Fibroblast of skin of abdomen (primary cell): ENCODE data around the gene HSPB2.
A peak's percentile ranks its signal among the peaks of the same experiment; 100 is the strongest.
"Not testable (repeated sequence)": the region's sequence is repeated elsewhere in the genome, so short reads cannot be mapped to it uniquely, and the experiment has no call there.

Source experiments
- DNase-seq: peaks from one replicate; pipeline ENCODE4 v3.0.0-alpha.2; 2013

The HSPB2 gene

GRCh38 chr11:111913997-111914396 is 1.5 kb downstream of the HSPB2 start:
- peak; percentile 71 for DNase-seq

GRCh38 chr11:111916768-111917167 is 4.2 kb downstream of the HSPB2 start:
- DNase-seq, result no peak

GRCh38 chr11:111917312-111917711 is 4.8 kb downstream of the HSPB2 start:
- no peak for DNase-seq

GRCh38 chr11:111917788-111918187 is 5.3 kb downstream of the HSPB2 start:
- DNase-seq, result no peak

GRCh38 chr11:111918390-111919256 is 6.1 kb downstream of the HSPB2 start, which contains the start of gene C11orf52:
Gene C11orf52 (plus strand): TSS chr11:111918913. CDS start chr11:111918973, 60 bp downstream.
- no peak for DNase-seq

- no peak for DNase-seq
These were observed 8.4 kb downstream of the HSPB2 start for GRCh38 chr11:111920908-111921307.

- no peak for DNase-seq
These were observed 9.2 kb downstream of the HSPB2 start for GRCh38 chr11:111921541-111922230.

- peak; percentile 87 for DNase-seq
These were observed 10.3 kb downstream of the HSPB2 start for GRCh38 chr11:111922803-111923202.

GRCh38 chr11:111923351-111923788 is 10.8 kb downstream of the HSPB2 start:
- DNase-seq, result peak; percentile 66

GRCh38 chr11:111923951-111924350 is 11.4 kb downstream of the HSPB2 start:
- no peak for DNase-seq

- DNase-seq, result no peak
These were observed 13.4 kb downstream of the HSPB2 start for GRCh38 chr11:111925953-111926352.

GRCh38 chr11:111926505-111927391 is 14.2 kb downstream of the HSPB2 start:
- DNase-seq, result peak; percentile 96

GRCh38 chr11:111930472-111930871 is 17.9 kb downstream of the HSPB2 start:
- DNase-seq, result no peak

GRCh38 chr11:111932611-111932950 is 20.0 kb downstream of the HSPB2 start:
- DNase-seq, result no peak

- not testable (repeated sequence) for DNase-seq
These were observed 20.6 kb downstream of the HSPB2 start for GRCh38 chr11:111933176-111933575.

GRCh38 chr11:111933872-111934271 is 21.3 kb downstream of the HSPB2 start:
- DNase-seq, result peak; percentile 56

- no peak for DNase-seq
These were observed 21.8 kb downstream of the HSPB2 start for GRCh38 chr11:111934306-111934705.

GRCh38 chr11:111935317-111936039 is 22.9 kb downstream of the HSPB2 start:
- no peak for DNase-seq

- DNase-seq, result no peak
These were observed 23.6 kb downstream of the HSPB2 start for GRCh38 chr11:111936040-111936540.

GRCh38 chr11:111937461-111937769 is 24.9 kb downstream of the HSPB2 start:
- no peak for DNase-seq

- no peak for DNase-seq
These were observed 25.3 kb downstream of the HSPB2 start for GRCh38 chr11:111937844-111938243.

- DNase-seq, result peak; percentile 45
These were observed 26.2 kb downstream of the HSPB2 start for GRCh38 chr11:111938687-111939160.
